Stimulated activated CD4-positive, alpha-beta T cell treated with anti-CD3 and anti-CD28 coated beads, Interleukin-15, amount 100 ng/mL, for 24 hours (primary cell): ENCODE results near the gene CDC42BPG.

Experiments
- DNase-seq: peaks from one replicate; pipeline ENCODE4 v3.0.0-alpha.2; 2020

CDC42BPG gene

GRCh38 chr11:64787526-64788320 lies 56.7 kb downstream of the CDC42BPG start:
- DNase-seq: peak; percentile 72

- no peak for DNase-seq
Observed at GRCh38 chr11:64786308-64786707, 58.1 kb downstream of the CDC42BPG start.

- no peak for DNase-seq
Observed at GRCh38 chr11:64784813-64785581, 59.5 kb downstream of the CDC42BPG start.

- DNase-seq: peak; percentile 99
Observed at GRCh38 chr11:64778473-64779298, 65.8 kb downstream of the CDC42BPG start, which contains the start of gene SF1. SF1 (minus strand) TSS chr11:64778542; CDS start chr11:64778392, 150 bp downstream.

GRCh38 chr11:64778223-64778472 lies 66.3 kb downstream of the CDC42BPG start:
- no peak for DNase-seq

- peak; percentile 84 for DNase-seq
Observed at GRCh38 chr11:64777449-64778222, 66.8 kb downstream of the CDC42BPG start.

GRCh38 chr11:64776875-64777274 lies 67.6 kb downstream of the CDC42BPG start:
- DNase-seq: no peak

GRCh38 chr11:64776425-64776824 lies 68.0 kb downstream of the CDC42BPG start:
- no peak for DNase-seq

GRCh38 chr11:64774144-64774543 lies 70.3 kb downstream of the CDC42BPG start:
- no peak for DNase-seq
